H1 (cell line): ENCODE data around the gene SUSD1. TPM values are rescaled to one million over a fixed set of nuclear protein-coding genes. Genes with fewer than 3 reads are reported as not detected.

ENCODE experiments used
- CTBP2 ChIP-seq: IDR thresholded peaks from 2 replicates; pipeline ENCODE4 v1.7.0; 2011; ENCODE audit warnings: borderline replicate concordance, mild to moderate bottlenecking, moderate library complexity, mixed read lengths, low read length; ENCODE audit not compliant: insufficient read depth, insufficient read length
- GTF2F1 ChIP-seq: IDR thresholded peaks from 2 replicates; pipeline ENCODE4 v1.6.1; 2012; ENCODE audit warnings: low read depth, low read length, improper control_type of control experiment, borderline replicate concordance
- MAFK ChIP-seq: IDR thresholded peaks from 2 replicates; pipeline ENCODE4 v1.6.1; 2012; ENCODE audit warnings: low read depth, mild to moderate bottlenecking, improper control_type of control experiment, low read length
- RAD21 ChIP-seq, 2 experiments: IDR thresholded peaks in 1 of 2; conservative IDR thresholded peaks in 1 of 2; 2 replicates each; pipeline ENCODE4 v1.6.1; 2011; ENCODE audit warnings: low read depth in 2 of 2, low read length in 2 of 2, improper control_type of control experiment in 1 of 2, inconsistent platforms in 1 of 2, mild to moderate bottlenecking in 1 of 2, moderate library complexity in 1 of 2
- SUZ12 ChIP-seq: fragments of 200-600 bp; sonication (generic); IDR thresholded peaks from 2 replicates; pipeline ENCODE4 v1.6.1; 2012; ENCODE audit warnings: mild to moderate bottlenecking, inconsistent platforms, low read length, moderate library complexity, mixed read lengths
- TEAD4 ChIP-seq: IDR thresholded peaks from 2 replicates; pipeline ENCODE4 v1.6.1; 2012; ENCODE audit warnings: low read depth, low read length, inconsistent platforms, mixed read lengths
- polyA plus RNA-seq, 7 experiments: library from polyadenylated mRNA; depleted of rRNA in 3 of 7; stranded (reverse) in 5 of 7; unstranded in 2 of 7; fragments of >200 nt in 5 of 7; fragments of 200-250 nt in 2 of 7; gene quantifications; 1 replicate in 5 of 7; 2 replicates in 1 of 7; 4 replicates in 1 of 7; pipeline versions ENCODE4 v1.2.1 to v1.2.3, GENCODE V29; 2011 to 2013; ENCODE audit warnings: missing spikeins in 2 of 7, mixed read lengths in 2 of 7
- total RNA-seq: library from RNA; stranded (reverse); fragmentation: NEBNext Ultra II Directional; extraction: Animal tissue kit (Norgen Biotek cat#: 25700); gene quantifications from 2 replicates; pipeline ENCODE4 v1.2.1, GENCODE V29; 2021

Gene SUSD1
- total and polyA plus RNA-seq, 2 of the 8 experiments (the other 6 are each of a cell fraction or from before 2014, with no cell fraction given), result 2.8 to 7.2 TPM

DNA sequence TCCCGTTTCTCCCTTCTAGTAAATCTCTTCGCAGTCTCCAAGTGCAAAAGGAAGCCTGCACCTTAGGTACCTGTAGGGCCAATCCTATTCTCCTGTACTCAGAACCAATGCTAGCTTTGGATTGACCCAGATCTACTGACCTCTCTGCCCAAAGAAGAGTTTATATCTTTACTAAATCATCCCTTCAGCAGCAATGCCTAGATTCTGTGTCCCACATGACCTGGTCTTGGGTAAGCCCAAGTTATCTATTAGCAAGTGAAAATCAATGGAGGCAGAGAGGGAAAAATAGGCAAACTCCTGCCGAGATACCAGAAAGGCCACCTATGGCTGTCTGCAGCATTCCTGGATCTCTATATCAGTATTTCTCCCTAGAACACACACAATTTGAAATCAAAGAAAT, 60.0 kb downstream of the SUSD1 start (continued):
- no peak for TF ChIP-seq MAFK
- no peak for TF ChIP-seq RAD21 (IDR thresholded peaks at IDR 0.05 in 1 of 2, conservative IDR thresholded peaks at IDR 0.05 in 1 of 2; ENCODE audit: low read depth in 2 of 2, low read length in 2 of 2)
- no peak for TF ChIP-seq TEAD4
- TF ChIP-seq GTF2F1, result no peak
- TF ChIP-seq CTBP2, result no peak
- TF ChIP-seq SUZ12, result no peak
